Stimulated activated effector memory CD8-positive, alpha-beta T cell treated with anti-CD3 and anti-CD28 coated beads, Interleukin-12 subunit alpha, Interleukin-12 subunit beta, amount 100 ng/mL, for 72 hours (primary cell): ENCODE data around the gene CALY.

Experiments used
- ATAC-seq: fragments of 150-1000 bp; cut with Tn5 transposase; 2 replicates; pipeline ENCODE4 v1.10.0; 2021
- DNase-seq, 2 donors: peaks; one replicate each; pipeline ENCODE4 v3.0.0; 2021 to 2022; ENCODE audit warnings: low spot score in 2 of 2
- H3K27ac Mint-ChIP-seq: one replicate; pipeline ENCODE4 v1.8.0; 2022; ENCODE audit warnings: mild to moderate bottlenecking, mixed read lengths
- H3K36me3 Mint-ChIP-seq: one replicate; pipeline ENCODE4 v1.8.0; 2022; ENCODE audit warnings: mild to moderate bottlenecking, mixed read lengths
- H3K4me1 Mint-ChIP-seq: one replicate; pipeline ENCODE4 v1.8.0; 2022; ENCODE audit warnings: mixed read lengths
- H3K4me3 Mint-ChIP-seq: one replicate; pipeline ENCODE4 v1.8.0; 2022; ENCODE audit warnings: mild to moderate bottlenecking, mixed read lengths
- H3K9me3 Mint-ChIP-seq: one replicate; pipeline ENCODE4 v1.8.0; 2022; ENCODE audit warnings: mixed read lengths

CALY gene

GRCh38 chr10:133358925-133359310 lies 22.2 kb upstream of the CALY start:
- Mint-ChIP-seq H3K4me1 (peaks cover 19% of the 10 kb centered on the region), H3K36me3 (peaks cover 18% of the 10 kb centered on the region), H3K27ac (no peak overlapping the region), H3K9me3 (no peaks in the 10 kb centered on the region), H3K4me3 (no peak overlapping the region)
- no peak for ATAC-seq
- no peak for DNase-seq

GRCh38 chr10:133358162-133358924 lies 21.6 kb upstream of the CALY start:
- ATAC-seq (peak; percentile 2), DNase-seq (no peak)
- Mint-ChIP-seq H3K27ac (no peak overlapping the region), H3K4me1 (peaks cover 19% of the 10 kb centered on the region), H3K9me3 (no peaks in the 10 kb centered on the region), H3K4me3 (peak overlapping the region; percentile 64), H3K36me3 (peaks cover 15% of the 10 kb centered on the region)

- peak; percentile 73 to 89 for DNase-seq
- Mint-ChIP-seq H3K36me3 (peaks cover 10% of the 10 kb centered on the region), H3K4me3 (peak within 1 kb of the TSS; percentile 64), H3K27ac (no peak within 1 kb of the TSS), H3K9me3 (no peaks in the 10 kb centered on the region), H3K4me1 (peaks cover 19% of the 10 kb centered on the region)
- peak; percentile 90 for ATAC-seq
Observed at GRCh38 chr10:133357285-133358161, 20.8 kb upstream of the CALY start, which contains the start of gene FUOM. FUOM (minus strand) TSS chr10:133358019; CDS start chr10:133358007, 12 bp downstream.

GRCh38 chr10:133356549-133357284 lies 20.0 kb upstream of the CALY start:
- ATAC-seq = no peak
- peak overlapping the region; percentile 64 for H3K4me3 Mint-ChIP-seq
- peaks cover 2% of the 10 kb centered on the region for H3K36me3 Mint-ChIP-seq
- no peak overlapping the region for H3K27ac Mint-ChIP-seq
- H3K9me3 Mint-ChIP-seq = no peaks in the 10 kb centered on the region
- DNase-seq = no peak
- H3K4me1 Mint-ChIP-seq = peaks cover 13% of the 10 kb centered on the region

GRCh38 chr10:133355991-133356390 lies 19.3 kb upstream of the CALY start:
- Mint-ChIP-seq H3K9me3 (no peaks in the 10 kb centered on the region), H3K4me3 (peak overlapping the region; percentile 64), H3K27ac (peak overlapping the region; percentile 61), H3K4me1 (peaks cover 6% of the 10 kb centered on the region), H3K36me3 (no peaks in the 10 kb centered on the region)
- DNase-seq (no peak), ATAC-seq (no peak)

- Mint-ChIP-seq H3K4me1 (peaks cover 6% of the 10 kb centered on the region), H3K4me3 (no peak overlapping the region), H3K36me3 (no peaks in the 10 kb centered on the region), H3K9me3 (no peaks in the 10 kb centered on the region), H3K27ac (no peak overlapping the region)
- DNase-seq = no peak
- no peak for ATAC-seq
Observed at GRCh38 chr10:133355266-133355665, 18.6 kb upstream of the CALY start.

- no peak for DNase-seq
- Mint-ChIP-seq H3K27ac (no peak overlapping the region), H3K4me1 (peaks cover 6% of the 10 kb centered on the region), H3K4me3 (no peak overlapping the region), H3K36me3 (no peaks in the 10 kb centered on the region), H3K9me3 (no peaks in the 10 kb centered on the region)
- no peak for ATAC-seq
Observed at GRCh38 chr10:133354672-133355240, 18.1 kb upstream of the CALY start.

GRCh38 chr10:133353988-133354605 lies 17.4 kb upstream of the CALY start:
- peaks cover 5% of the 10 kb centered on the region for H3K36me3 Mint-ChIP-seq
- H3K9me3 Mint-ChIP-seq = no peaks in the 10 kb centered on the region
- peaks cover 10% of the 10 kb centered on the region for H3K4me1 Mint-ChIP-seq
- ATAC-seq = no peak
- no peak overlapping the region for H3K27ac Mint-ChIP-seq
- H3K4me3 Mint-ChIP-seq = no peak overlapping the region
- no peak for DNase-seq

- H3K27ac Mint-ChIP-seq = no peak overlapping the region
- ATAC-seq (no peak), DNase-seq (no peak)
- H3K36me3 Mint-ChIP-seq = peaks cover 7% of the 10 kb centered on the region
- peaks cover 15% of the 10 kb centered on the region for H3K4me1 Mint-ChIP-seq
- no peaks in the 10 kb centered on the region for H3K9me3 Mint-ChIP-seq
- H3K4me3 Mint-ChIP-seq = no peak overlapping the region
Observed at GRCh38 chr10:133353202-133353959, 16.7 kb upstream of the CALY start.

GRCh38 chr10:133351408-133352318 lies 15.0 kb upstream of the CALY start:
- peaks cover 7% of the 10 kb centered on the region for H3K36me3 Mint-ChIP-seq
- no peak overlapping the region for H3K4me3 Mint-ChIP-seq
- no peak for DNase-seq
- H3K9me3 Mint-ChIP-seq = no peaks in the 10 kb centered on the region
- peaks cover 15% of the 10 kb centered on the region for H3K4me1 Mint-ChIP-seq
- ATAC-seq = no peak
- H3K27ac Mint-ChIP-seq = no peak overlapping the region

- no peak for DNase-seq
- no peaks in the 10 kb centered on the region for H3K9me3 Mint-ChIP-seq
- H3K4me1 Mint-ChIP-seq = peaks cover 11% of the 10 kb centered on the region
- no peak for ATAC-seq
- no peak overlapping the region for H3K27ac Mint-ChIP-seq
- H3K36me3 Mint-ChIP-seq = peaks cover 7% of the 10 kb centered on the region
- H3K4me3 Mint-ChIP-seq = no peak overlapping the region
Observed at GRCh38 chr10:133350950-133351329, 14.2 kb upstream of the CALY start.

GRCh38 chr10:133350283-133350949 lies 13.7 kb upstream of the CALY start:
- ATAC-seq = no peak
- no peak for DNase-seq
- Mint-ChIP-seq H3K4me3 (no peak overlapping the region), H3K36me3 (peaks cover 7% of the 10 kb centered on the region), H3K4me1 (peaks cover 9% of the 10 kb centered on the region), H3K27ac (no peak overlapping the region), H3K9me3 (no peaks in the 10 kb centered on the region)

- Mint-ChIP-seq H3K9me3 (no peaks in the 10 kb centered on the region), H3K27ac (no peak overlapping the region), H3K36me3 (peaks cover 7% of the 10 kb centered on the region), H3K4me3 (no peak overlapping the region), H3K4me1 (peaks cover 9% of the 10 kb centered on the region)
- no peak for DNase-seq
- no peak for ATAC-seq
Observed at GRCh38 chr10:133349577-133350011, 12.9 kb upstream of the CALY start.
